Body of pancreas (tissue), 4 donors: ENCODE results near the gene SPG11.

Experiments
- POLR2A ChIP-seq, 3 donors: fragments of 450-650 bp; IDR thresholded peaks; one replicate each; pipeline ENCODE4 v1.6.1; 2016; ENCODE audit warnings: antibody characterized with exemption in 3 of 3, mild to moderate bottlenecking in 2 of 3
- TF ChIP-seq, protein P1 (sequence below), 7 experiments: fragments of 450-650 bp in 4 of 7; fragments of 200-600 bp in 3 of 7; sonication (generic) in 3 of 7; IDR thresholded peaks; one replicate each; pipeline ENCODE4 v1.5.1; 2016 to 2019; ENCODE audit warnings: antibody characterized with exemption in 7 of 7

DNA sequence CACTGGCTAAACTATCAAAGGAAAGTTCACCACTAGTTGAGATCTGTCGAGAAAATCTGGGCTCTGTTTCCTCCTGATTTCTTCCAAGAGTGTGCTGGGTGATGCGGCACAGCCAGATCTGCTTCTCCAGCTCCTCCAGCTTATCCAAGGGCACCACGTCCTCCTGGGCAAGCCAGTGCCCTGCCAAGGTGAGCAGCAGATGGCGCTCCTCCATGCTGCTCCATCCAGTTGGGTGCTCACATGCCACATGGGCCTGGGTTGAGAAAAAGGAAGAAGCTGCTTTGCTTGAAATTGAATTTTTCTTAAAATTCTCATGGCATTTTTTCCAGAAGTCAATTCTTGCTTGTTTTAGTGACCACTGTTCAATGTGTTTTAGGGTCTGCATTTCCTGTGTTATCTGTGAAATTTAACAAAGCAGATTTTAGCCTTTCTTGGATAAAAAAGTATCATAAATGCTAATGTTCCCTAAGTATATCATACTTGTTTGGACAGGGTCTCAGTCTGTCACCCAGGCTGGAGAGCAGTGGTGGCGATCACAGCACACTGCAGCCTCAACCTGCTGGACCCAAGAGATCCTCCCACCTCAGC is 79.2 kb downstream of the SPG11 start:
- TF ChIP-seq, protein P1, sequence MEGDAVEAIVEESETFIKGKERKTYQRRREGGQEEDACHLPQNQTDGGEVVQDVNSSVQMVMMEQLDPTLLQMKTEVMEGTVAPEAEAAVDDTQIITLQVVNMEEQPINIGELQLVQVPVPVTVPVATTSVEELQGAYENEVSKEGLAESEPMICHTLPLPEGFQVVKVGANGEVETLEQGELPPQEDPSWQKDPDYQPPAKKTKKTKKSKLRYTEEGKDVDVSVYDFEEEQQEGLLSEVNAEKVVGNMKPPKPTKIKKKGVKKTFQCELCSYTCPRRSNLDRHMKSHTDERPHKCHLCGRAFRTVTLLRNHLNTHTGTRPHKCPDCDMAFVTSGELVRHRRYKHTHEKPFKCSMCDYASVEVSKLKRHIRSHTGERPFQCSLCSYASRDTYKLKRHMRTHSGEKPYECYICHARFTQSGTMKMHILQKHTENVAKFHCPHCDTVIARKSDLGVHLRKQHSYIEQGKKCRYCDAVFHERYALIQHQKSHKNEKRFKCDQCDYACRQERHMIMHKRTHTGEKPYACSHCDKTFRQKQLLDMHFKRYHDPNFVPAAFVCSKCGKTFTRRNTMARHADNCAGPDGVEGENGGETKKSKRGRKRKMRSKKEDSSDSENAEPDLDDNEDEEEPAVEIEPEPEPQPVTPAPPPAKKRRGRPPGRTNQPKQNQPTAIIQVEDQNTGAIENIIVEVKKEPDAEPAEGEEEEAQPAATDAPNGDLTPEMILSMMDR (IDR thresholded peaks at IDR 0.05), result peak; percentile 10 to 41 (median 32)
- TF ChIP-seq POLR2A (IDR thresholded peaks at IDR 0.05), result no peak
